Activated CD8-positive, alpha-beta memory T cell treated with anti-CD3 and anti-CD28 coated beads, Interleukin-2, amount 50 U/mL, for 4 hours (primary cell): ENCODE results near the gene HOXC13.

Source experiments
- DNase-seq: peaks from one replicate; pipeline ENCODE4 v3.0.0-alpha.2; 2020

Gene HOXC13

GRCh38 chr12:53971129-53971528, 32.5 kb downstream of the HOXC13 start:
- DNase-seq = no peak

GRCh38 chr12:53971686-53972085, 33.1 kb downstream of the HOXC13 start:
- no peak for DNase-seq

GRCh38 chr12:53972152-53972702, 33.6 kb downstream of the HOXC13 start:
- no peak for DNase-seq

GRCh38 chr12:53972722-53973235, 34.1 kb downstream of the HOXC13 start, which contains the start of gene HOXC11:
Gene HOXC11 (plus strand): TSS chr12:53973126. CDS start chr12:53973242, 116 bp downstream.
- no peak for DNase-seq

GRCh38 chr12:53973236-53974042, 34.8 kb downstream of the HOXC13 start:
- no peak for DNase-seq

- no peak for DNase-seq
These were observed 35.7 kb downstream of the HOXC13 start, which contains the start of gene HOTAIR for GRCh38 chr12:53974084-53975063. Gene HOTAIR (minus strand): TSS chr12:53974954.

GRCh38 chr12:53975064-53975471, 36.4 kb downstream of the HOXC13 start:
- DNase-seq = no peak

- no peak for DNase-seq
These were observed 37.0 kb downstream of the HOXC13 start for GRCh38 chr12:53975479-53976152.

GRCh38 chr12:53976172-53976822, 37.7 kb downstream of the HOXC13 start:
- DNase-seq = no peak

GRCh38 chr12:53976823-53977595, 38.4 kb downstream of the HOXC13 start:
- DNase-seq = no peak

GRCh38 chr12:53977596-53978445, 39.2 kb downstream of the HOXC13 start:
- no peak for DNase-seq

- DNase-seq = no peak
These were observed 40.1 kb downstream of the HOXC13 start for GRCh38 chr12:53978477-53979356.

- no peak for DNase-seq
These were observed 41.6 kb downstream of the HOXC13 start for GRCh38 chr12:53980104-53980801.

GRCh38 chr12:53980802-53981496, 42.3 kb downstream of the HOXC13 start:
- DNase-seq = no peak

GRCh38 chr12:53981634-53982565, 43.3 kb downstream of the HOXC13 start:
- DNase-seq = no peak
